Left lung (tissue), 10 donors: ENCODE results near the gene RIPOR3. TPM values are rescaled to one million over a fixed set of nuclear protein-coding genes. Genes with fewer than 3 reads are reported as not detected.
"Not testable (repeated sequence)": the region's sequence is repeated elsewhere in the genome, so short reads cannot be mapped to it uniquely, and the experiment has no call there.

Experiments
- ATAC-seq: fragments of 200-7000 bp; cut with Tn5 transposase; one replicate; pipeline ENCODE4 v1.9.1; 2020; ENCODE audit warnings: moderate library complexity
- DNase-seq, 4 donors: peaks; one replicate each; pipeline ENCODE4 v3.0.0-alpha.2; 2013 to 2020
- H3K27ac ChIP-seq, 2 donors: fragments of 200-600 bp; sonication (generic) in 1 of 2; one replicate each; pipeline versions ENCODE4 v1.5.0 to v1.8.0; 2020 to 2021
- H3K27me3 ChIP-seq, 2 donors: fragments of 200-600 bp; sonication (generic) in 1 of 2; one replicate each; pipeline versions ENCODE4 v1.5.0 to v1.8.0; 2020 to 2021
- H3K36me3 ChIP-seq, 2 donors: fragments of 200-600 bp; sonication (generic) in 1 of 2; one replicate each; pipeline versions ENCODE4 v1.5.0 to v1.8.0; 2020 to 2021
- H3K4me1 ChIP-seq, 2 donors: fragments of 200-600 bp; one replicate each; pipeline ENCODE4 v1.8.0; 2021
- H3K4me3 ChIP-seq, 2 donors: fragments of 200-600 bp; sonication (generic) in 1 of 2; one replicate each; pipeline versions ENCODE4 v1.5.0 to v1.8.0; 2020 to 2021; ENCODE audit warnings: mild to moderate bottlenecking in 1 of 2
- H3K9me3 ChIP-seq, 2 donors: fragments of 200-600 bp; sonication (generic) in 1 of 2; one replicate each; pipeline versions ENCODE4 v1.5.0 to v1.8.0; 2020 to 2021
- intact Hi-C, 2 donors: fragments of 100-400 bp; cut with DNase I; formaldehyde crosslinking; loops; one replicate each; pipeline versions ENCODE4 v1.11.2 to v1.14.2; 2022
- polyA plus RNA-seq, 6 donors: library from polyadenylated mRNA; unstranded; fragments of 120-200 nt; gene quantifications; one replicate each; pipeline ENCODE4 v1.2.1, GENCODE V29; 2013; ENCODE audit not compliant: insufficient read length in 6 of 6
- total RNA-seq, 2 donors: library from RNA; stranded (reverse); fragmentation: NEBNext Ultra II Directional; extraction: Animal tissue kit (Norgen Biotek cat#: 25700); gene quantifications; one replicate each; pipeline ENCODE4 v1.2.1, GENCODE V29; 2021
- TF ChIP-seq, protein P1 (sequence below), 2 donors: fragments of 200-600 bp; sonication (generic) in 1 of 2; IDR thresholded peaks; one replicate each; pipeline versions ENCODE4 v1.5.0 to v1.8.0; 2021; ENCODE audit warnings: antibody characterized with exemption in 2 of 2
- donor health status: DM: no; HTN: yes; CAD: no.
- donor health status: DM: no; HTN: no; CAD: no.

Gene RIPOR3
- total and polyA plus RNA-seq, 8 donors, result 2.0 to 7.0 (median 2.8) TPM

DNA sequence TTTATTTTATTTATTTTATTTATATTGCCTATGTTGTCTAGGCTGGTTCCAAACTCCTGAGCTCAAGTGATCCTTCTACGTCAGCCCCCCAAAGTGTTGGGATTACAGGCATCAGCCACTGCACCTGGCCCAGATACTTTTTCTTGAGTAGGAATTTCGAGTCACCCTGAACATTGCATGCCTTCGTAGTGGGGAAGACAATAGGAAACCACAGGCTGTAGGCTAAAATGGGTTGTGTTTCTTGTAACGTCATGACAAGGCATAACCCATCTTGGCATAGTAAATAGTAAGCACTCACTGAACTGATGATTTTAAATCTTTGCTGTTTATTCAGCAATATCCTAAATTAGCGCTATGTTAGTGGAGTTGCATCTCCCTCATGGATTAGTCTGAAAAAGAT lies 146.2 kb downstream of the RIPOR3 start:
- no peak for ATAC-seq
- intact Hi-C loops, result no loop called here
- H3K4me1 ChIP-seq, result peaks cover 43 to 100% of the 10 kb centered on the region in 2 donors

DNA sequence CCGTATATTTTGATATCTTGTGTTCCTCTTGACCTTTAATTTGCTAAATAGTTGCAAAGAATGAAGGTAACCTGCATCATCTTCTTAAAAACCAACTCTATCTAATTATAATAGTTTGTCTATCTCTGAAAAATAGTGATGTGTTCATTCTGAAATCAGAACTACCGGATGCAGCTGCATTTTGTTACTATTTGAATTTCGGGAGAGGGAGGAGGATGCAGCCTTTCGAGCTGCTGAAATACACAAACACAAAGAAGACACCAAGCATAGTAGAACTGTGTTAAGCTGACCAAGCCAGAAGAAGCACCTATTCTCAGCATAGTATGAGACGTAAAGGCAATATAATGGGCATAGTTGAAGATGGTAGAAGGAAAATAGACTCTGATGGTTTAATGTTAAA lies 148.0 kb downstream of the RIPOR3 start:
- ATAC-seq (no peak), DNase-seq (peak in 1 of 4 donors; percentile 48)
- no peak overlapping the region for H3K4me3 ChIP-seq
- intact Hi-C loops, result no loop called here
- TF ChIP-seq, protein P1, sequence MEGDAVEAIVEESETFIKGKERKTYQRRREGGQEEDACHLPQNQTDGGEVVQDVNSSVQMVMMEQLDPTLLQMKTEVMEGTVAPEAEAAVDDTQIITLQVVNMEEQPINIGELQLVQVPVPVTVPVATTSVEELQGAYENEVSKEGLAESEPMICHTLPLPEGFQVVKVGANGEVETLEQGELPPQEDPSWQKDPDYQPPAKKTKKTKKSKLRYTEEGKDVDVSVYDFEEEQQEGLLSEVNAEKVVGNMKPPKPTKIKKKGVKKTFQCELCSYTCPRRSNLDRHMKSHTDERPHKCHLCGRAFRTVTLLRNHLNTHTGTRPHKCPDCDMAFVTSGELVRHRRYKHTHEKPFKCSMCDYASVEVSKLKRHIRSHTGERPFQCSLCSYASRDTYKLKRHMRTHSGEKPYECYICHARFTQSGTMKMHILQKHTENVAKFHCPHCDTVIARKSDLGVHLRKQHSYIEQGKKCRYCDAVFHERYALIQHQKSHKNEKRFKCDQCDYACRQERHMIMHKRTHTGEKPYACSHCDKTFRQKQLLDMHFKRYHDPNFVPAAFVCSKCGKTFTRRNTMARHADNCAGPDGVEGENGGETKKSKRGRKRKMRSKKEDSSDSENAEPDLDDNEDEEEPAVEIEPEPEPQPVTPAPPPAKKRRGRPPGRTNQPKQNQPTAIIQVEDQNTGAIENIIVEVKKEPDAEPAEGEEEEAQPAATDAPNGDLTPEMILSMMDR (IDR thresholded peaks at IDR 0.05), result no peak
- H3K27ac ChIP-seq, result peak overlapping the region; percentile 80 to 81
- H3K9me3 ChIP-seq, result no peaks in the 10 kb centered on the region
- peaks cover 0 to under 1% of the 10 kb centered on the region in 2 donors for H3K36me3 ChIP-seq
- H3K27me3 ChIP-seq, result no peaks in the 10 kb centered on the region
- H3K4me1 ChIP-seq, result peaks cover 43 to 100% of the 10 kb centered on the region in 2 donors

More for the DNA sequence above, 146.2 kb downstream of the RIPOR3 start:
- no peak for DNase-seq
- Histone ChIP-seq H3K9me3 (no peaks in the 10 kb centered on the region), H3K27me3 (no peaks in the 10 kb centered on the region), H3K4me3 (no peak overlapping the region), H3K27ac (peak overlapping the region in 1 of 2 donors; percentile 21), H3K36me3 (peaks cover 0 to 11% of the 10 kb centered on the region in 2 donors)
- TF ChIP-seq, protein P1 (IDR thresholded peaks at IDR 0.05), result no peak

DNA sequence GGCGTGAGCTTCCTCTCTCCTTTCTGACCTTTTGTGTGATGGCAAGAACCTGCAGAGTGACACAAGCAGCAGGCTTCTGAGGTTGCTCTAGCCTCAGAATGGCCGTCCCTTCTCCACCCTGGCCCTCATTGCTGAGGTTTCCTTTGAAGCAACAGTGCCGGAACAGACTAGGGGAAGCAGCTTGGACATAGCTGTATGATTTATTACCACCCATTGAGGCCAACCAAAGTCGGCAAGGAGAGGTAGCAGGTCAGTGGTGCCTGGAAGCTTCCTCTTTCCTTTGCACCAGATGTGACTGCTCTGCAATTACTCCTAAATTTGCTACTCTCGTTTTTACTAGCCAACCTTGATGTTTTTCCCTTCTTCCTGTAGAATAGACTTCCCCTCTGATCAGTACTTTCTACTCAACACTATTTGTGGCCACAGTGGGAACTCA lies 149.7 kb downstream of the RIPOR3 start:
- H3K27me3 ChIP-seq, result no peaks in the 10 kb centered on the region
- no peak for DNase-seq
- H3K4me3 ChIP-seq, result no peak overlapping the region
- intact Hi-C loops, result no loop called here
- no peak for ATAC-seq
- H3K27ac ChIP-seq, result peak overlapping the region; percentile 80 to 81
- H3K36me3 ChIP-seq, result no peaks in the 10 kb centered on the region
- H3K9me3 ChIP-seq, result no peaks in the 10 kb centered on the region
- TF ChIP-seq, protein P1 (IDR thresholded peaks at IDR 0.05), result no peak
- H3K4me1 ChIP-seq, result peaks cover 51 to 100% of the 10 kb centered on the region in 2 donors

DNA sequence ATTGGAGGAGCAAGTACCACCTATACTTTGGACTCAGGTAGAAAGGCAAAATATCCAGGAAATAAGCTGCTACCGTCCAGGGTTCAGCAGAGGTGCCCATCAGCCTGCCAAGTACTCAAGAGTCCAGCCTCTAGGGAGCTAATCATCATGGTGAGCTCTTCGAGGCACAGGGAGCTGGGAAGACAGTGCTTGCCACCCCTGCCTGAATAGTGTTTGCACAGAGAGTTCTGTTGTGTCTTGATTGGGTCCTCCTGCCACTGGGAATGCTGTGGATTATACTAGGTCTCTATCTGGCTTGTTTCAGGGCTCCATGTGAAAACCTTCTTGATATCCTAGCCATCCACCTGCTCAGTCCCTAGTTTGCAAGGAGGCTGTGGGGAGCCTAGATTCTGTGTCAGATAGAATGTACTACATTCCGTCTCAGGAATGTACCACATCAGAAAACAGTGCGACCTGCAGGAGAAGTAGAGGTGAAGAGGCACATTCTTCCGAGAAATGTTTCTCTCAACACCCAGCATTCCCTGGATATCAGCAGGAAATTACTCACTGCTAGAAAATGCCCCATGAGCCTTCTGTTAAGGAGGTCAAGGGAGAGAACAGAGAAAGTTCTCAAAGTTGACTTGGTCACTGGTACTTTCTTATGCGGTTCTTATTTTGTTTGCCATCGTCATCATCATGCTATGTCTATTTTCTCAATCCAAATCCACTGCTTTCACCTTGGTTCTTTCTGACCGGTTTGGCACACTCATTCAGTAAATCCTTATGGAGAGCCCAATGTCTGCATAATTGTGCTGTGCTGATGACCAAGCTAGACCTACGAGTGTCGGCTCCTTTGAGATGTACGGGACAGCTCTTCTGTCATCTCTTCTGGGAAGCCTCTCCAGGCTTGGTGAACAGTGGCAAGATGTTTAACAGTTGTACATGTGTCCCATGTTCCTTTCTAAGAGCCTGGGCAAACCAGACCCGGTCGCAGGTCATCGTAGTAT lies 150.4 kb downstream of the RIPOR3 start:
- H3K4me3 ChIP-seq, result no peak overlapping the region
- peak; percentile 67 for ATAC-seq
- peak overlapping the region; percentile 80 to 81 for H3K27ac ChIP-seq
- H3K36me3 ChIP-seq, result no peaks in the 10 kb centered on the region
- no peaks in the 10 kb centered on the region for H3K27me3 ChIP-seq
- peaks cover 51 to 99% of the 10 kb centered on the region in 2 donors for H3K4me1 ChIP-seq
- DNase-seq, result no peak
- H3K9me3 ChIP-seq, result no peaks in the 10 kb centered on the region
- TF ChIP-seq, protein P1 (IDR thresholded peaks at IDR 0.05), result no peak
- intact Hi-C loops, result no loop called here

DNA sequence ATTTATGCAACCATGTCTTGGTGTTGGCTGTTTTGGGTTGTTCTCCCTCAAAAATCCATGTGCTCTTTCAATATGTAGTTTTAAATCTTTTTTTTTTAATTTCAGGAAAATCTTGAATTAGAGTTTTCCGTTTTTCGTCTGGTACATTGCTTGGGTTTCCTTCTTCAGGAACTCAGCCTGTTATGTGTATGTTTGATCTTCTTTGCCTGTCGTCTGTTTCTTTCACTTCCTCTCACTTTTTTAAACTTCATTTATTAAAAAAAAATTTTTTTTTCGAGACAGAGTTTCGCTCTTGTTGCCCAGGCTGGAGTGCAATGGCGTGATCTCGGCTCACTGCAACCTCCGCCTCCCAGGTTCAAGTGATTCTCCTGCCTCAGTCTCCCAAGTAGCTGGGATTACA lies 151.5 kb downstream of the RIPOR3 start:
- H3K4me1 ChIP-seq, result peaks cover 59 to 99% of the 10 kb centered on the region in 2 donors
- H3K27me3 ChIP-seq, H3K4me3 ChIP-seq, ATAC-seq, H3K36me3 ChIP-seq, intact Hi-C loops, H3K9me3 ChIP-seq, DNase-seq: not testable (repeated sequence)
- H3K27ac ChIP-seq, result peak overlapping the region in 1 of 2 donors; percentile 80
